Vagina (tissue), 2 donors: Measurements from ENCODE around the gene CRADD. TPM values are rescaled to one million over a fixed set of nuclear protein-coding genes. Genes with fewer than 3 reads are reported as not detected.

ENCODE experiments used
- DNase-seq, 2 donors: peaks; one replicate each; pipeline ENCODE4 v3.0.0-alpha.2; 2017; ENCODE audit errors: extremely low spot score in 2 of 2
- H3K27ac ChIP-seq: fragments of 200-600 bp; sonication (generic); one replicate; pipeline ENCODE4 v1.5.1; 2019
- H3K27me3 ChIP-seq: fragments of 200-600 bp; sonication (generic); one replicate; pipeline ENCODE4 v1.5.1; 2019
- H3K36me3 ChIP-seq, 2 donors: fragments of 200-600 bp; sonication (generic); one replicate each; pipeline ENCODE4 v1.5.1; 2017 to 2019
- H3K4me1 ChIP-seq: fragments of 200-600 bp; sonication (generic); one replicate; pipeline ENCODE4 v1.5.1; 2019
- H3K4me3 ChIP-seq, 2 donors: fragments of 200-600 bp; sonication (generic); 1 replicate in 1 of 2; 2 replicates in 1 of 2; pipeline ENCODE4 v1.5.1; 2016 to 2019
- H3K9me3 ChIP-seq: fragments of 200-600 bp; sonication (generic); one replicate; pipeline ENCODE4 v1.5.1; 2019
- CTCF ChIP-seq, 3 experiments: fragments of 450-650 bp in 2 of 3; fragments of 200-600 bp in 1 of 3; sonication (generic) in 1 of 3; IDR thresholded peaks; one replicate each; pipeline ENCODE4 v1.5.1; 2017 to 2019; ENCODE audit warnings: antibody characterized with exemption in 3 of 3, mild to moderate bottlenecking in 2 of 3, moderate library complexity in 2 of 3
- POLR2A ChIP-seq, 2 donors: fragments of 450-650 bp; IDR thresholded peaks; one replicate each; pipeline ENCODE4 v1.6.1; 2017; ENCODE audit warnings: antibody characterized with exemption in 2 of 2, mild to moderate bottlenecking in 2 of 2, moderate library complexity in 2 of 2
- POLR2AphosphoS5 ChIP-seq, 2 donors: sonication (generic); formaldehyde crosslinking; IDR thresholded peaks; one replicate each; pipeline ENCODE4 v1.9.0; 2017; ENCODE audit warnings: antibody characterized with exemption in 2 of 2, mild to moderate bottlenecking in 2 of 2, low read depth in 1 of 2; ENCODE audit not compliant: insufficient read depth in 1 of 2
- intact Hi-C: fragments of 100-400 bp; cut with DNase I; formaldehyde crosslinking; loops from one replicate; pipeline ENCODE4 v1.15.1; 2023
- total RNA-seq: library from RNA; depleted of rRNA; stranded (reverse); fragments of >200 nt; gene quantifications from one replicate; pipeline ENCODE4 v1.2.3, GENCODE V29; 2016

The CRADD gene
- total RNA-seq, 1 donor from 2014 or later = 40.8 TPM

GRCh38 chr12:93912086-93912733 is 235.0 kb downstream of the CRADD start:
- H3K36me3 ChIP-seq = no peaks in the 10 kb centered on the region
- intact Hi-C loops = no loop called here
- no peaks in the 10 kb centered on the region for H3K9me3 ChIP-seq
- H3K27ac ChIP-seq = no peak overlapping the region
- no peaks in the 10 kb centered on the region for H3K27me3 ChIP-seq
- H3K4me1 ChIP-seq = no peaks in the 10 kb centered on the region
- no peak overlapping the region for H3K4me3 ChIP-seq
- TF ChIP-seq POLR2AphosphoS5 (IDR thresholded peaks at IDR 0.05; ENCODE audit: insufficient read depth in 1 of 2, low read depth in 1 of 2) (no peak), CTCF (IDR thresholded peaks at IDR 0.05) (no peak), POLR2A (IDR thresholded peaks at IDR 0.05) (no peak)
- no peak for DNase-seq

- TF ChIP-seq POLR2AphosphoS5 (IDR thresholded peaks at IDR 0.05; ENCODE audit: insufficient read depth in 1 of 2, low read depth in 1 of 2) (no peak), POLR2A (IDR thresholded peaks at IDR 0.05) (no peak), CTCF (IDR thresholded peaks at IDR 0.05) (no peak)
- no peak for DNase-seq
- no peaks in the 10 kb centered on the region for H3K9me3 ChIP-seq
- H3K27me3 ChIP-seq = no peaks in the 10 kb centered on the region
- no peak overlapping the region for H3K27ac ChIP-seq
- no peaks in the 10 kb centered on the region for H3K36me3 ChIP-seq
- no peak overlapping the region for H3K4me3 ChIP-seq
- no peaks in the 10 kb centered on the region for H3K4me1 ChIP-seq
- intact Hi-C loops = no loop called here
Measured at GRCh38 chr12:93913845-93914244, 236.7 kb downstream of the CRADD start.

GRCh38 chr12:93914281-93914680 is 237.1 kb downstream of the CRADD start:
- no peak overlapping the region for H3K4me3 ChIP-seq
- no peak for TF ChIP-seq POLR2A (IDR thresholded peaks at IDR 0.05)
- TF ChIP-seq POLR2AphosphoS5 (IDR thresholded peaks at IDR 0.05; ENCODE audit: insufficient read depth in 1 of 2, low read depth in 1 of 2) = no peak
- TF ChIP-seq CTCF (IDR thresholded peaks at IDR 0.05) = no peak
- no peak overlapping the region for H3K27ac ChIP-seq
- H3K27me3 ChIP-seq = no peaks in the 10 kb centered on the region
- no peaks in the 10 kb centered on the region for H3K36me3 ChIP-seq
- no peaks in the 10 kb centered on the region for H3K4me1 ChIP-seq
- intact Hi-C loops = no loop called here
- DNase-seq = no peak
- H3K9me3 ChIP-seq = no peaks in the 10 kb centered on the region

GRCh38 chr12:93915411-93915810 is 238.2 kb downstream of the CRADD start:
- TF ChIP-seq POLR2A (IDR thresholded peaks at IDR 0.05) (no peak), POLR2AphosphoS5 (IDR thresholded peaks at IDR 0.05; ENCODE audit: insufficient read depth in 1 of 2, low read depth in 1 of 2) (no peak), CTCF (IDR thresholded peaks at IDR 0.05) (no peak)
- Histone ChIP-seq H3K36me3 (no peaks in the 10 kb centered on the region), H3K4me1 (no peaks in the 10 kb centered on the region), H3K4me3 (no peak overlapping the region), H3K27me3 (no peaks in the 10 kb centered on the region), H3K9me3 (no peaks in the 10 kb centered on the region), H3K27ac (no peak overlapping the region)
- no peak for DNase-seq
- intact Hi-C loops = no loop called here

GRCh38 chr12:93916402-93916801 is 239.2 kb downstream of the CRADD start:
- Histone ChIP-seq H3K36me3 (no peaks in the 10 kb centered on the region), H3K4me1 (no peaks in the 10 kb centered on the region), H3K4me3 (no peak overlapping the region), H3K27ac (no peak overlapping the region), H3K27me3 (no peaks in the 10 kb centered on the region), H3K9me3 (no peaks in the 10 kb centered on the region)
- DNase-seq = no peak
- intact Hi-C loops = no loop called here
- TF ChIP-seq POLR2AphosphoS5 (IDR thresholded peaks at IDR 0.05; ENCODE audit: insufficient read depth in 1 of 2, low read depth in 1 of 2) (no peak), CTCF (IDR thresholded peaks at IDR 0.05) (no peak), POLR2A (IDR thresholded peaks at IDR 0.05) (no peak)
